IPS-20b (cell line): Measurements from ENCODE around the gene CLEC11A.

Experiments used
- H3K27ac ChIP-seq: one replicate; pipeline ENCODE4 v1.5.1; 2013; ENCODE audit warnings: low read length
- H3K27me3 ChIP-seq: 2 replicates; pipeline ENCODE4 v1.6.1; 2013; ENCODE audit warnings: mild to moderate bottlenecking, low read length, inconsistent platforms; ENCODE audit not compliant: insufficient read depth
- H3K36me3 ChIP-seq: 2 replicates; pipeline ENCODE4 v1.6.1; 2013; ENCODE audit warnings: low read depth, mild to moderate bottlenecking, inconsistent platforms, low read length, moderate library complexity; ENCODE audit not compliant: insufficient read depth
- H3K4me1 ChIP-seq: 2 replicates; pipeline ENCODE4 v1.6.1; 2013; ENCODE audit warnings: mild to moderate bottlenecking, control low read depth, inconsistent platforms, low read length, moderate library complexity; ENCODE audit not compliant: insufficient read depth
- H3K4me3 ChIP-seq: 2 replicates; pipeline ENCODE4 v1.5.1; 2013; ENCODE audit warnings: mild to moderate bottlenecking, low read length, inconsistent platforms
- H3K9ac ChIP-seq: 2 replicates; pipeline ENCODE4 v1.6.1; 2013; ENCODE audit warnings: low read depth, mild to moderate bottlenecking, inconsistent platforms, low read length, moderate library complexity
- H3K9me3 ChIP-seq: 2 replicates; pipeline ENCODE4 v1.6.1; 2013; ENCODE audit warnings: mild to moderate bottlenecking, low read depth, low read length, inconsistent platforms; ENCODE audit not compliant: insufficient read depth

The CLEC11A gene

DNA sequence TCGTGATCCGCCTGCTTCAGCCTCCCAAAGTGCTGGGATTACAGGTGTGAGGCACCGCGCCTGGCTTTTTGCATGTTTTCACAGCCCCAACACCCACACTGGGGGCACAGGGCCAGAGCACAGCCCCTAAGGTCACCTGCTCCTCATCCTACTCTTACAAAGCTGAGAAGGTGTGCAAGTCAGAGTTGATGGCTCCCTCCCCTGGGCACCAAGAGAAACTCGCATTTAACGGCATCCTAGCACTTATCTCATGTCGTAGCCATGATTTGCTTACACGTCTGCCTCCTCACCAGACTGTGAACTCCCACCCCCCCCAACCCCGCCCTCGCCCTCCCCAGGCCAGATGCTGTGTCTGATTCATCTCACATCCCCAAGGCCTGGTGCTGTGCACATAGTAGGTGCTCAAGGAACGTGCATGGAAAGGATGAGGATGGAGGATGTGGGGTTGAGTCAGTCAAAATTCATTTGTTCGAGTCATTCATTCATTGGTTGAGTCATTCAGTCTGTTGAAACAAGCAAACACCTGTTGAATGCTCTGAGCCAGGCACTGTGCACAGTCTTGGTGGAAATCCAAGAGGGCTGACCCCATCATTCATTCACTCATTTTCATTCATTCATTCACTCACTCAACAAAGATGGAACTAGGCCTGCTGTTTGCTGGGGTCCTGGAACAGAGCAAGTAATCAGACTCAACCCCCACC, 14.8 kb upstream of the CLEC11A start:
- peaks cover 33% of the 10 kb centered on the region for H3K9me3 ChIP-seq
- no peak overlapping the region for H3K9ac ChIP-seq
- no peaks in the 10 kb centered on the region for H3K36me3 ChIP-seq
- H3K27me3 ChIP-seq = no peaks in the 10 kb centered on the region
- H3K4me1 ChIP-seq = no peaks in the 10 kb centered on the region
- H3K27ac ChIP-seq = no peak overlapping the region
- H3K4me3 ChIP-seq = no peak overlapping the region

DNA sequence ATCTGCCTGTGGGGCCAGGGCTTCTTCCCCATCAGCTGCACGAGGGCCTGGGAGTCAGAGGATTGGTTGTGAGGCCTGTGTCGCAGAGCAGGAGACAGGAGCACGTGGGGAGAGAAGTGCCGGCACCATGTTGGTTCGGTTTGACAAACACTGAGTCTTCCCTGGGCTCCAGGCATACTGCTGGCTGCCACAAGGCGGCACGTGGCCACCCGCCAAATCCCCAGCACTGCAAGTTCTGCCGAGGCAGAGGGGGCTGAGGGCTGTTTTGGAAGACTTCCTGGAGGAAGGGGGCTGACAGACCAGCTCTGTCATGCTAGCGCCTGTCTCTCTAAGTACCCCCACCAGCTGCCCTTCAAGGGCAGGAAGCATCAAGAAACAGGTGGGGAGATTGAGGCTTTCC, 13.1 kb upstream of the CLEC11A start:
- peaks cover 4% of the 10 kb centered on the region; the same call in 1 of the 2 replicates for H3K27me3 ChIP-seq

DNA sequence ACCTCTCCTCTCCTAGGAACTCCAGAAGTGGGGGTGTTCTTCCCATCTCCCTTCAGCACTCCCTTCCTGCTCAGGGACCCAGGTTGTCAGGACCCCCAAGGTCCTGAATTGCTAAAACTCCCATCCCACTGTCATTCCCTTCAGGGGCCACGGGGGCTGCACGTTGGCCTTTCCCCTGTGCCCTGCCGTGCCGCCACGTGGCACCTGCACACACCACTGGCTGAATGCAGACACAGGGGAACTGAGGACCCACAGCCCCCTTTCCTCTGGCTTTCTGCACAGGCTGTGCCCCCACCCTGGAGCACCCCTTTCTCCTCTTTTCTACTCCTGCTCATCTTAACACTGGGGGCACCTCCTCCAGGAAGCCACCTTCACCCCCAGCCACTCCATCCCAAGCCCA, 12.6 kb upstream of the CLEC11A start:
- H3K27ac ChIP-seq = no peak overlapping the region

More for the DNA sequence above, 13.1 kb upstream of the CLEC11A start:
- Histone ChIP-seq H3K36me3 (no peaks in the 10 kb centered on the region), H3K9ac (no peak overlapping the region), H3K27ac (no peak overlapping the region), H3K9me3 (peaks cover 42% of the 10 kb centered on the region), H3K4me1 (no peaks in the 10 kb centered on the region), H3K4me3 (no peak overlapping the region)

DNA sequence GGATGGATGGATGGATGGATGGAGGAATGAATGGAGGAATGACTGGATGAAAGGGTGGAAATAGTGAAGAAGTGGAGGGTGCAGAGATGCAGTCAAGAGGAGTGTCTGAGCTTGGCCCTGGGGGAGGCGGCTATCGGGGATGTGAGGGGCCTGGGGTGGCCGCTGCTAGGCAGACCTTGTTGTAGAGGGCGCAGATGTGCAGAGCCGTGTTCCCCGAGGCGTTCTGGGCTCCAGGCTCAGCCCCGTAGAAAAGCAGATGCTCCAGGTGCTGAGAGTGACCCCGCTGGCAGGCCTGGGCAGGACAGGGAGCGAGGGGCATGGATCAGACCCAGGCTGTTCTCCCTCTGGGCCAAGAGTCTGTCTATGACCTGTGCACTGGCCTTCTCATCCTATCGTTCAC, 12.0 kb upstream of the CLEC11A start:
- H3K36me3 ChIP-seq = no peaks in the 10 kb centered on the region
- no peaks in the 10 kb centered on the region for H3K4me1 ChIP-seq
- no peak overlapping the region for H3K9ac ChIP-seq
- no peak overlapping the region for H3K27ac ChIP-seq
- no peak overlapping the region for H3K4me3 ChIP-seq
- H3K9me3 ChIP-seq = peaks cover 44% of the 10 kb centered on the region
- peaks cover 5% of the 10 kb centered on the region; the same call in 1 of the 2 replicates for H3K27me3 ChIP-seq

More for the DNA sequence above, 12.6 kb upstream of the CLEC11A start:
- Histone ChIP-seq H3K4me3 (no peak overlapping the region), H3K36me3 (no peaks in the 10 kb centered on the region), H3K9ac (no peak overlapping the region), H3K9me3 (peaks cover 40% of the 10 kb centered on the region), H3K27me3 (peaks cover 5% of the 10 kb centered on the region; the same call in 1 of the 2 replicates), H3K4me1 (no peaks in the 10 kb centered on the region)

- H3K27ac ChIP-seq = no peak overlapping the region
- H3K27me3 ChIP-seq = peaks cover 5% of the 10 kb centered on the region; the same call in 1 of the 2 replicates
- no peaks in the 10 kb centered on the region for H3K36me3 ChIP-seq
- H3K4me1 ChIP-seq = no peaks in the 10 kb centered on the region
- no peak overlapping the region for H3K9ac ChIP-seq
- no peak overlapping the region for H3K4me3 ChIP-seq
- H3K9me3 ChIP-seq = peaks cover 47% of the 10 kb centered on the region
Observed at GRCh38 chr19:50711805-50712204, 11.4 kb upstream of the CLEC11A start.

GRCh38 chr19:50712833-50713232, 10.3 kb upstream of the CLEC11A start:
- peaks cover 55% of the 10 kb centered on the region for H3K9me3 ChIP-seq
- H3K4me1 ChIP-seq = no peaks in the 10 kb centered on the region
- H3K9ac ChIP-seq = no peak overlapping the region
- H3K27ac ChIP-seq = no peak overlapping the region
- no peak overlapping the region for H3K4me3 ChIP-seq
- peaks cover 14% of the 10 kb centered on the region for H3K27me3 ChIP-seq
- H3K36me3 ChIP-seq = no peaks in the 10 kb centered on the region

GRCh38 chr19:50713556-50714236, 9.5 kb upstream of the CLEC11A start:
- Histone ChIP-seq H3K27ac (no peak overlapping the region), H3K4me3 (no peak overlapping the region), H3K9me3 (peaks cover 52% of the 10 kb centered on the region), H3K36me3 (no peaks in the 10 kb centered on the region), H3K27me3 (peaks cover 15% of the 10 kb centered on the region), H3K4me1 (no peaks in the 10 kb centered on the region), H3K9ac (no peak overlapping the region)

DNA sequence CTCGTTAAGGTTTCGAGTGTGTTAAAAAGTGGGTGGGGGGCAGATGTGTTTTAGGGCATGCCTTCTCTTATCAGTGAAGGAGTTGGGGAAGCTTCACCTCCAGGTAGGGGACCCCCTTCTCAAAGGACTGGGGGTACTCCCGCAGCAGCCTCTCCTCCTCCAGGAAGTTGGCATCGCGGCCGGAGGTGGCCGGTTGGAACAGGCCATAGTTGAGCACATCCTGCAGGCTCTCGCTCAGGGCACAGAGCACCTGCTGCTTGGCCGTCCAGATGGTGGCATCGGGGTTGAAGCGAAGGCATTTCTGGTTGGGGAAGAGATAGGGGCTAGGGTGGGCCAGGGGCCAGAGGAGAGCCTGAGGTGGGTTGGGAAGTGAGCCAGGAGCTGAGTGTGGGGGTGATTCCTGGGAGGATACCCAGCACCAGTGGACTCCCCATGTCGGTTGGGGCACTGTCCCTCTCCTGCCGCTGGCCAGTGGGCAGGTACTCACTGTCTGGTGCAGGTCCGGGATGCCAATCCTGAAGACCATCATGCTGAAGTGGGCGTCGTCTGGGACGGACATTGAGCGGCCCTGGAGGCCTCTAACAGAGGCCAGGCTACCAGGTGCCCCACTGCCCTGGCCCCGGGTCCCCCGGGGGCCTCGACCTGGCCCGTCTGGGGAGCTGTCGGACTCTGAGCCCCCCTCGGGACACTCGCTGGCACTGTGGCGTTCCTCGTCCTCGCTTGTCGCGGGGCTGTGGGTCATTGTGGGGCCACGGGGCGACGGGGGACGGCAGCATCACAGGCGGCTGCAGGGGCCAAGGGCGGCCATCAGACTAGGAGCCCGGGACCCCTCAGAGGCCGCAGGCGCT, 6.8 kb upstream of the CLEC11A start:
- Histone ChIP-seq H3K27ac (no peak overlapping the region), H3K9me3 (peaks cover 48% of the 10 kb centered on the region), H3K4me3 (no peak overlapping the region), H3K27me3 (peaks cover 27% of the 10 kb centered on the region), H3K4me1 (no peaks in the 10 kb centered on the region), H3K36me3 (no peaks in the 10 kb centered on the region), H3K9ac (no peak overlapping the region)

GRCh38 chr19:50717026-50717723, 6.0 kb upstream of the CLEC11A start:
- H3K27me3 ChIP-seq = peaks cover 35% of the 10 kb centered on the region
- H3K4me1 ChIP-seq = no peaks in the 10 kb centered on the region
- H3K27ac ChIP-seq = no peak overlapping the region
- H3K4me3 ChIP-seq = no peak overlapping the region
- no peaks in the 10 kb centered on the region for H3K36me3 ChIP-seq
- H3K9ac ChIP-seq = no peak overlapping the region
- H3K9me3 ChIP-seq = peaks cover 54% of the 10 kb centered on the region

DNA sequence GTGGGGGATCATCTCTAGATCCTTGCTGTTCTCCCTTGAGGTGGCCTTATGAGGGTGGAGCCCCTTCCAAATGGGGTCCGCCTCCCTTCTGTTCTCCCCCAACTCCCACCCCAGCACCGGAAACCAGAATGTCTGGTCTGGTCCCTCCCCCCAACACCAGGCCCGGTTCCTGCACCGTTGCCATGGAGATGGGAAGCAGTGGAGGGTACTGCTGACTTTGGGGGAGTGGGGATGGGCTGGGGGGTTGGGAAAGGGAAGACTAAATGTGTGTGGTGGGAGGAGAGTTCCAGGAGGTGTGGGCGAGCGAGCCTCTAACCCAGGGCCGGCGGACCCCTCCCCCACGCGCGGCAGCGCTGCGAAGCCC, 5.3 kb upstream of the CLEC11A start:
- peaks cover 58% of the 10 kb centered on the region for H3K9me3 ChIP-seq
- peaks cover 42% of the 10 kb centered on the region for H3K27me3 ChIP-seq
- peak overlapping the region; percentile 49; the same call in 1 of the 2 replicates for H3K4me3 ChIP-seq
- H3K4me1 ChIP-seq = no peaks in the 10 kb centered on the region
- H3K27ac ChIP-seq = no peak overlapping the region
- H3K36me3 ChIP-seq = no peaks in the 10 kb centered on the region
- H3K9ac ChIP-seq = no peak overlapping the region
